Panc1 (cell line): ENCODE results near the gene ULBP3.

Source experiments
- POLR2AphosphoS5 ChIP-seq: IDR thresholded peaks from 2 replicates; pipeline ENCODE4 v1.6.1; 2012; ENCODE audit warnings: mild to moderate bottlenecking, low read depth, low read length, moderate library complexity
- TCF7L2 ChIP-seq: IDR thresholded peaks from 2 replicates; pipeline ENCODE4 v1.6.1; 2011; ENCODE audit warnings: mild to moderate bottlenecking, low read depth, low read length, inconsistent platforms
- TF ChIP-seq, protein P1 (sequence below): fragments of 450-650 bp; IDR thresholded peaks from 2 replicates; pipeline ENCODE4 v1.5.1; 2017; ENCODE audit warnings: mild to moderate bottlenecking
- TF ChIP-seq, protein P2 (sequence below), 2 experiments: IDR thresholded peaks; 2 replicates each; pipeline ENCODE4 v1.6.1; 2011 to 2012; ENCODE audit warnings: low read depth in 2 of 2, control low read depth in 1 of 2, low read length in 1 of 2, mild to moderate bottlenecking in 1 of 2, moderate library complexity in 1 of 2; ENCODE audit not compliant: insufficient read depth in 1 of 2

DNA sequence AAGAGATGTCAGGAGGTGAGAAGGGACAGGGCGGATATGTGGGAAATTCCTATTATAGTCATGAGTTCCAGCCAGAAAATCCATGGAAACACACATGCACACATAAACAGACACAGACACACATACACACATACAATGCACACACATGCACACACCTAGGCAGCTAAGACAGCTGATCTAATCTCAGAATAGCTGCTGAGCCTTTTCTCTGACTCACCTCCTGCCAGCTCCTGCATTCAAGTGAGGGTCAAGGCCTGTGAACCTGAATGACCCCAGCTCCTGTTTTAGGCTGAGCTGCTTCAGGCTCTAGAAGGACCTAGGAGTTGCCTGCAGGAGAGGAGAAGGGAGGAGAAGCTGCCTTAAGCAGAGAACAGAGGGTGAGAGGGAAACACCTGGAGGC, 22.0 kb downstream of the ULBP3 start:
- no peak for TF ChIP-seq TCF7L2
- TF ChIP-seq, protein P1, sequence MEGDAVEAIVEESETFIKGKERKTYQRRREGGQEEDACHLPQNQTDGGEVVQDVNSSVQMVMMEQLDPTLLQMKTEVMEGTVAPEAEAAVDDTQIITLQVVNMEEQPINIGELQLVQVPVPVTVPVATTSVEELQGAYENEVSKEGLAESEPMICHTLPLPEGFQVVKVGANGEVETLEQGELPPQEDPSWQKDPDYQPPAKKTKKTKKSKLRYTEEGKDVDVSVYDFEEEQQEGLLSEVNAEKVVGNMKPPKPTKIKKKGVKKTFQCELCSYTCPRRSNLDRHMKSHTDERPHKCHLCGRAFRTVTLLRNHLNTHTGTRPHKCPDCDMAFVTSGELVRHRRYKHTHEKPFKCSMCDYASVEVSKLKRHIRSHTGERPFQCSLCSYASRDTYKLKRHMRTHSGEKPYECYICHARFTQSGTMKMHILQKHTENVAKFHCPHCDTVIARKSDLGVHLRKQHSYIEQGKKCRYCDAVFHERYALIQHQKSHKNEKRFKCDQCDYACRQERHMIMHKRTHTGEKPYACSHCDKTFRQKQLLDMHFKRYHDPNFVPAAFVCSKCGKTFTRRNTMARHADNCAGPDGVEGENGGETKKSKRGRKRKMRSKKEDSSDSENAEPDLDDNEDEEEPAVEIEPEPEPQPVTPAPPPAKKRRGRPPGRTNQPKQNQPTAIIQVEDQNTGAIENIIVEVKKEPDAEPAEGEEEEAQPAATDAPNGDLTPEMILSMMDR, result no peak
- TF ChIP-seq POLR2AphosphoS5, result no peak
- TF ChIP-seq, protein P2, sequence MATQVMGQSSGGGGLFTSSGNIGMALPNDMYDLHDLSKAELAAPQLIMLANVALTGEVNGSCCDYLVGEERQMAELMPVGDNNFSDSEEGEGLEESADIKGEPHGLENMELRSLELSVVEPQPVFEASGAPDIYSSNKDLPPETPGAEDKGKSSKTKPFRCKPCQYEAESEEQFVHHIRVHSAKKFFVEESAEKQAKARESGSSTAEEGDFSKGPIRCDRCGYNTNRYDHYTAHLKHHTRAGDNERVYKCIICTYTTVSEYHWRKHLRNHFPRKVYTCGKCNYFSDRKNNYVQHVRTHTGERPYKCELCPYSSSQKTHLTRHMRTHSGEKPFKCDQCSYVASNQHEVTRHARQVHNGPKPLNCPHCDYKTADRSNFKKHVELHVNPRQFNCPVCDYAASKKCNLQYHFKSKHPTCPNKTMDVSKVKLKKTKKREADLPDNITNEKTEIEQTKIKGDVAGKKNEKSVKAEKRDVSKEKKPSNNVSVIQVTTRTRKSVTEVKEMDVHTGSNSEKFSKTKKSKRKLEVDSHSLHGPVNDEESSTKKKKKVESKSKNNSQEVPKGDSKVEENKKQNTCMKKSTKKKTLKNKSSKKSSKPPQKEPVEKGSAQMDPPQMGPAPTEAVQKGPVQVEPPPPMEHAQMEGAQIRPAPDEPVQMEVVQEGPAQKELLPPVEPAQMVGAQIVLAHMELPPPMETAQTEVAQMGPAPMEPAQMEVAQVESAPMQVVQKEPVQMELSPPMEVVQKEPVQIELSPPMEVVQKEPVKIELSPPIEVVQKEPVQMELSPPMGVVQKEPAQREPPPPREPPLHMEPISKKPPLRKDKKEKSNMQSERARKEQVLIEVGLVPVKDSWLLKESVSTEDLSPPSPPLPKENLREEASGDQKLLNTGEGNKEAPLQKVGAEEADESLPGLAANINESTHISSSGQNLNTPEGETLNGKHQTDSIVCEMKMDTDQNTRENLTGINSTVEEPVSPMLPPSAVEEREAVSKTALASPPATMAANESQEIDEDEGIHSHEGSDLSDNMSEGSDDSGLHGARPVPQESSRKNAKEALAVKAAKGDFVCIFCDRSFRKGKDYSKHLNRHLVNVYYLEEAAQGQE (IDR thresholded peaks at IDR 0.05; ENCODE audit: insufficient read depth in 1 of 2, low read depth in 2 of 2, low read length in 1 of 2), result no peak
